GM12872 (cell line): ENCODE measurements around the gene TECTB.

ENCODE experiments used
- TF ChIP-seq, protein P1 (sequence below): IDR thresholded peaks from 3 replicates; pipeline ENCODE4 v1.5.1; 2011; ENCODE audit warnings: low read depth, mild to moderate bottlenecking, low read length, moderate library complexity; ENCODE audit not compliant: insufficient read depth

The TECTB gene

DNA sequence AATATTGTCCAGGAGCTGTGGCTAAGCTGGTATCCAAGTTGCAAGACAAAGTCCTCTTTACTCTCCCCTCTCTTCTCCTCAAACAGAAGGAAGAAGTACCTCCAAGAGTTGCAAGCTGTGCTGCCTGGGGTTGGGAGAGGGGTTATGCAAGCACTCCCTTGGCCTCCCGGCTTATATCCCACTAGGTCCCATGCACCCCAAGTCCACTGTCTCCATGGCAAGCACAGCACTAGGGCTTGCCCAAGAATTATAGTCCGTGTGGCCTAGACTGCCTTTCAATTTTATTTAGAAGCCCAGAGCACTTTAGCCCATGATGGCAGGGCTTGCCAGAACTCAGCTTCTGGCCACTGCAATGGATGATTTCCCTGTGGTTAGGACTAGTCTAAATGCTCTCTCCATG is 40.4 kb upstream of the TECTB start:
- TF ChIP-seq, protein P1, sequence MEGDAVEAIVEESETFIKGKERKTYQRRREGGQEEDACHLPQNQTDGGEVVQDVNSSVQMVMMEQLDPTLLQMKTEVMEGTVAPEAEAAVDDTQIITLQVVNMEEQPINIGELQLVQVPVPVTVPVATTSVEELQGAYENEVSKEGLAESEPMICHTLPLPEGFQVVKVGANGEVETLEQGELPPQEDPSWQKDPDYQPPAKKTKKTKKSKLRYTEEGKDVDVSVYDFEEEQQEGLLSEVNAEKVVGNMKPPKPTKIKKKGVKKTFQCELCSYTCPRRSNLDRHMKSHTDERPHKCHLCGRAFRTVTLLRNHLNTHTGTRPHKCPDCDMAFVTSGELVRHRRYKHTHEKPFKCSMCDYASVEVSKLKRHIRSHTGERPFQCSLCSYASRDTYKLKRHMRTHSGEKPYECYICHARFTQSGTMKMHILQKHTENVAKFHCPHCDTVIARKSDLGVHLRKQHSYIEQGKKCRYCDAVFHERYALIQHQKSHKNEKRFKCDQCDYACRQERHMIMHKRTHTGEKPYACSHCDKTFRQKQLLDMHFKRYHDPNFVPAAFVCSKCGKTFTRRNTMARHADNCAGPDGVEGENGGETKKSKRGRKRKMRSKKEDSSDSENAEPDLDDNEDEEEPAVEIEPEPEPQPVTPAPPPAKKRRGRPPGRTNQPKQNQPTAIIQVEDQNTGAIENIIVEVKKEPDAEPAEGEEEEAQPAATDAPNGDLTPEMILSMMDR = no peak

DNA sequence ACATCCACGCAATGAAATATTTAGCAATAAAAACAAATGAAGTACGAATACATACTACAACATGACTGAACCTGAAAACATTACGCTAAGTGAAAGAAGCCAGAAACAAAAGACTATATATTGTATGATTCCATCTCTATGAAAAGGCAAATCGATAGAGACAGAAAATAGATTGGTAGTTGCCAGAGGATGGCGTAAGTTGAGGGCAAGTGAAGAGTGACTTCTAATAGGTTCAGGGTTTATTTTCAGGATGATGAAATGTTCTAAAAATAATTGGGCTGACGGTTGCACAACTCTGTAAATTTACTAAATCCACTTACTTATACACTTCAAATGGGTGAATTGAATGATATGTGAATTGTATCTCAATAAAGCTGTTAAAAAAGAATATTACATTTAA is 39.5 kb upstream of the TECTB start:
- TF ChIP-seq, protein P1 = no peak

DNA sequence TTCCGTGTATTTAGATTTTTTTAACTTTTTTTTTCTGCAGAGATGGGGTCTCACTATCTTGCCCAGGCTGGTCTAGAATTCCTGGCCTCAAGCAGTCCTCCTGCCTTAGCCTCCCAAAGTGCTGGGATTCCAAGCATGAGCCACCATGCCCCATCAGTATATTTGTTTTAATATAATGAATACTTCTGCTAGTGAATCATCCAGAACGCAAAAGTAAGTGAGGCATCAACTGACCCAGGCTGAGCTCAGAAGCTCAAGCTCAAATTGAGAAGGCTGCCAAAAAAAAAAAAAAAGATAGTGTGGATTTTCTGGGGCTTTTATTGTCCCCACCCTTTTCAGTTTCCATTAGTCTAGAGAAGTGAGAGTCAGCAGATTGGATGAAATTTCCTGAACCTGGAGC is 39.0 kb upstream of the TECTB start:
- TF ChIP-seq, protein P1 = no peak

DNA sequence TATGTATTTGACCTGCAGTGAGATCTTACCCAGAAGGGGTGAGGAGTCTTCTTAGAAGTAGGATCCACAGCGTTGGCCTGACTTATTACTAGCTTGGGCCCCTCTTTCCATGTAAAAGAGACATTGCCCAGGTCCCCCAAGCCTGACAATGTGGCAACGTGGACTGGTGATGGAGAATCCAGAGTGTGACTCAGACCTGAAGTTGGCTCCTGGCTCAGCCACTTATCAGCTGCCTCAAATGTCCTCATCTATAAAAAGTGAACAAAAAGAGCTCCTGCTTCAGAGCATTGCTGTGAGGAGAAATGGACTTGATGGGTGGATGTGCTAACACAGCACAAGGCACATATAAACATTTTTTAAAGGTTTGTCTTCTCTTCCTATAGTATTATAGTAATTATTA is 35.4 kb upstream of the TECTB start:
- TF ChIP-seq, protein P1 = no peak

DNA sequence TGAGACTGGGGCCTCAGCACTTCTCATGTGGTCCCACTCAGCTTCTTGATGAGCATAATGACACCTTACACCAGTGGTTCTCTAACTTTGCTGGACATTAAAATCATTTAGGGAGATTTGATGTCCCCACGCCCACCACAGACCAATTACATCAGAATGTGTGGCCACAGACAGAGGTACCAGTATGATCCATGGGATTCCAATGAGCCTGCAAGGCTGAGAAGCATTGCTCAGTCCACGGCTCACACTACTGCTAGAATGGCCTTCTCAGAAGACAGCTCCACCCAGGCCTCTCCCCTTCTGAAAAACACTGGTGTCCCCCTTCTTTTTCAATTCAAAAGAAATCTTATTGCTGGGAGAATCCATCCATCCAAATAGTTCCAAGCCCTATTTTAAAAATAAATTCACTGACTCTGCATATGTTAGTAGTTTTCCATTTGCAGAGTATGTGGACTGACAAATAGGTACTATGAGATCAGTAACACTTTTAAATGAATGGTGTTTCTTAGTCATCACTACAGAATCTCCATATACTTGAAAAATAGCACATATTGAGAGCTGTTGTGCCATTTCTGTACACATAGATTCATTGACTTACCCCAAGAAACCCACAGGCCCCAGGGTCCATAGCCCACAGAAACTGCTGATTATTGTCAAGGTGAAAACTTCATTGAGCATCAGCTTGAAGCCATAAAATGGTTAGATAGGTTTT is 34.5 kb upstream of the TECTB start:
- TF ChIP-seq, protein P1 = no peak

DNA sequence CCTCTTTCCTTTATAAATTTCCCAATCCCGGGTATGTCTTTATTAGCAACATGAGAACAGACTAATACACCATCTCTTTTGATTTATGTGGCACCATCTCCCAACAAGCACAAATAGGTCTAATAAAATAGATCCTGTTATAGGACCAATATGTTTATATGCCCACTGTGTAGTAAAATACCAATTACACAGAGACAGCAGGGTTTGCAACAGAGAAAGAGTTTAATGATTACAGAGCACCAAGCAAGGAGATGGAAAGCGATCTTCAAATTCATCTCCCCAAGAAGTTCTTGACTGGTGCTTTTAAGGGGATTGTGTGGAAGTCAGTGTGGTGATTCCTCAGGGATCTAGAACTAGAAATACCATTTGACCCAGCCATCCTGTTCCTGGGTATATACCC is 33.5 kb upstream of the TECTB start:
- TF ChIP-seq, protein P1 = no peak

DNA sequence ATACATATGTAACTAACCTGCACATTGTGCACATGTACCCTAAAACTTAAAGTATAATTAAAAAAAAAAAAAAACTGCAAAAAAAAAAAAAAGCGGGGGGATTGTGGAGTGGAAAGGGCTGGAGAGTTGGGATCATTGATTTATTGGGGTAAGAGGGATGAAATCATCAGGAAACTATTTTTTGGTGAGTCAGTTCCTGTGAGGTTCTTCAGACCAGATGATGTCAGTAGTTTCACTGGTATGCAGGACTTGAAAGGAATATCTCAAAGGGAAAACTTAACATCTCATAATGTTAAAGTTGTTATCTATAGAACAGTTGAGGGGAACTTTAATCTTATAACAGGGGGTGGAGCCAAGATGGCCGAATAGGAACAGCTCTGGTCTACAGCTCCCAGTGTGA is 32.6 kb upstream of the TECTB start:
- TF ChIP-seq, protein P1 = no peak
